K562 (cell line): ENCODE data around the gene UGT1A9. TPM values are rescaled to one million over a fixed set of nuclear protein-coding genes. Genes with fewer than 3 reads are reported as not detected.

Experiments
- ATAC-seq: fragments of 200-7000 bp; cut with Tn5 transposase; 3 replicates; pipeline ENCODE4 v1.9.1; 2020; ENCODE audit warnings: moderate library complexity
- BruUV-seq: library from RNA; stranded (reverse); fragments of 400-500 nt; replicated peaks from 2 replicates; lab custom pipeline; 2021; lab: Mats Ljungman, UMichigan
- CTCF ChIA-PET: fragments of 300-600 bp; formaldehyde crosslinking; extraction: SDS; loops from one replicate; lab custom pipeline; 2021; ENCODE audit warnings: low intra/inter-chr PET ratio; lab: Yijun Ruan, JAX
- POLR2A ChIA-PET: fragments of 300-600, 350-650 bp; sonication (Branson Sonifier 250); formaldehyde crosslinking; extraction: SDS; loops from one replicate; lab custom pipeline; 2021; ENCODE audit warnings: antibody characterized with exemption, inconsistent platforms; lab: Yijun Ruan, JAX
- DNase-seq, 4 experiments: peaks; one replicate each; pipeline versions ENCODE4 v3.0.0 to v3.0.0-alpha.2; 2011 to 2018; ENCODE audit warnings: low spot score in 3 of 4, mixed read lengths in 3 of 4; ENCODE audit errors: extremely low read depth in 1 of 4
- FAIRE-seq: peaks from 2 replicates; lab custom pipeline; 2011; peaks lifted over from hg19 to GRCh38; lab: Jason Lieb, UNC
- H2AFZ ChIP-seq: 2 replicates; pipeline ENCODE4 v1.6.0; 2011; ENCODE audit warnings: low read depth, low read length, control low read depth, inconsistent platforms
- H3K27ac ChIP-seq: fragments of 200-600 bp; 3 replicates; pipeline ENCODE4 v1.8.0; 2011; ENCODE audit warnings: low read depth, mild to moderate bottlenecking, control low read depth, inconsistent platforms, low read length, moderate library complexity, mixed read lengths; ENCODE audit errors: extremely low read depth
- H3K27me3 ChIP-seq, 2 experiments: fragments of 300-600 bp in 1 of 2; 2 replicates in 1 of 2; 3 replicates in 1 of 2; pipeline versions ENCODE4 v1.6.0 to v1.8.0; 2011; ENCODE audit warnings: inconsistent platforms in 2 of 2, low read length in 2 of 2, mild to moderate bottlenecking in 1 of 2, mixed read lengths in 1 of 2, moderate library complexity in 1 of 2; ENCODE audit not compliant: control insufficient read depth in 2 of 2, insufficient read depth in 2 of 2
- H3K36me3 ChIP-seq: fragments of 300-600 bp; 3 replicates; pipeline ENCODE4 v1.8.0; 2011; ENCODE audit warnings: mild to moderate bottlenecking, low read length, inconsistent platforms; ENCODE audit not compliant: control insufficient read depth, insufficient read depth
- H3K4me1 ChIP-seq, 2 experiments: fragments of 200-600 bp in 1 of 2; replicated peaks in 1 of 2; 2 replicates in 1 of 2; 3 replicates in 1 of 2; pipeline versions ENCODE4 v1.5.1 to v1.8.0; 2011; ENCODE audit warnings: inconsistent platforms in 2 of 2, low read length in 2 of 2, mild to moderate bottlenecking in 1 of 2, mixed read lengths in 1 of 2, moderate library complexity in 1 of 2; ENCODE audit not compliant: control insufficient read depth in 2 of 2, insufficient read depth in 2 of 2
- H3K4me2 ChIP-seq: 2 replicates; pipeline ENCODE4 v1.6.1; 2011; ENCODE audit warnings: low read length, control low read depth, inconsistent platforms, mixed read lengths; ENCODE audit not compliant: insufficient read depth
- H3K4me3 ChIP-seq: fragments of 200-600 bp; sonication (generic), shearing (Covaris generic); 2 replicates; pipeline ENCODE4 v1.5.1; 2016; ENCODE audit warnings: control low read depth, inconsistent platforms
- H3K79me2 ChIP-seq: fragments of 200-600 bp; 3 replicates; pipeline ENCODE4 v1.8.0; 2011; ENCODE audit warnings: low read length, inconsistent platforms; ENCODE audit not compliant: control insufficient read depth, insufficient read depth
- H3K9ac ChIP-seq, 2 experiments: 2 replicates each; pipeline versions ENCODE4 v1.6.0 to v1.6.1; 2011; ENCODE audit warnings: low read depth in 2 of 2, low read length in 2 of 2, control low read depth in 1 of 2, inconsistent platforms in 1 of 2, mild to moderate bottlenecking in 1 of 2, mixed read lengths in 1 of 2; ENCODE audit not compliant: insufficient read depth in 1 of 2
- H3K9me1 ChIP-seq: one replicate; pipeline ENCODE4 v1.6.0; 2011; ENCODE audit warnings: inconsistent platforms, mild to moderate bottlenecking, low read length, moderate library complexity; ENCODE audit not compliant: control insufficient read depth, insufficient read depth
- H3K9me3 ChIP-seq: replicated peaks from 2 replicates; pipeline ENCODE4 v1.5.1; 2011; ENCODE audit warnings: low read depth, low read length, inconsistent platforms; ENCODE audit not compliant: control insufficient read depth, insufficient read depth
- H4K20me1 ChIP-seq: replicated peaks from 2 replicates; pipeline ENCODE4 v1.6.1; 2011; ENCODE audit warnings: low read length, inconsistent platforms, mixed read lengths; ENCODE audit not compliant: control insufficient read depth, insufficient read depth
- CCNT2 ChIP-seq: IDR thresholded peaks from 2 replicates; pipeline ENCODE4 v1.6.1; 2011; ENCODE audit warnings: borderline replicate concordance, low read depth, mild to moderate bottlenecking, moderate library complexity, mixed read lengths, low read length; ENCODE audit not compliant: insufficient read length; ENCODE audit errors: extremely low read depth
- CSDE1 ChIP-seq, 2 experiments: fragments of 450-650 bp; IDR thresholded peaks; 2 replicates each; pipeline ENCODE4 v1.6.1; 2016; ENCODE audit warnings: mild to moderate bottlenecking in 1 of 2
- ETV6 ChIP-seq, 3 experiments: fragments of 150-350 bp in 1 of 3; sonication (generic) in 1 of 3; formaldehyde crosslinking in 1 of 3; IDR thresholded peaks; 2 replicates each; pipeline versions ENCODE4 v1.6.1 to v1.8.0; 2014 to 2022; ENCODE audit warnings: borderline replicate concordance in 2 of 3, low read depth in 2 of 3, antibody characterized with exemption in 1 of 3, low read length in 1 of 3, mild to moderate bottlenecking in 1 of 3, missing genetic modification reagents in 1 of 3
- HLTF ChIP-seq: fragments of 450-650 bp; IDR thresholded peaks from 2 replicates; pipeline ENCODE4 v1.6.1; 2016
- RFX7 ChIP-seq: fragments of 250-450 bp; sonication (Bioruptor Pico); IDR thresholded peaks from 2 replicates; pipeline ENCODE4 v1.5.1; 2021; ENCODE audit warnings: mild to moderate bottlenecking
- ZNF124 ChIP-seq: sonication (generic); formaldehyde crosslinking; IDR thresholded peaks from 2 replicates; pipeline ENCODE4 v1.8.1; 2022; ENCODE audit warnings: missing genetic modification reagents
- ZNF324 ChIP-seq: fragments of 250-450 bp; sonication (Bioruptor Pico); IDR thresholded peaks from 2 replicates; pipeline ENCODE4 v1.4.0; 2020; ENCODE audit warnings: mild to moderate bottlenecking
- ZNF57 ChIP-seq: fragments of 450-650 bp; formaldehyde crosslinking; IDR thresholded peaks from 2 replicates; pipeline ENCODE4 v1.4.0; 2020; ENCODE audit warnings: mild to moderate bottlenecking, moderate library complexity
- WGBS: fragments of 100-300 bp; shearing (Covaris generic); methylation state at CpG from one replicate; pipeline ENCODE4 v1.1.6; 2016; ENCODE audit warnings: low coverage, mixed read lengths; ENCODE audit not compliant: insufficient coverage; ENCODE audit errors: missing lambda C conversion rate; 5-methylcytosine and 5-hydroxymethylcytosine counted together
- in situ Hi-C: fragments of 300-500 bp; cut with MboI; formaldehyde crosslinking; loops from 4 replicates; pipeline ENCODE4 v1.15.0; 2018; ENCODE audit warnings: inconsistent platforms, mixed read lengths
- intact Hi-C: fragments of 100-400 bp; cut with micrococcal nuclease; formaldehyde crosslinking; loops from 2 replicates; pipeline ENCODE4 v1.14.2; 2022
- polyA plus RNA-seq, 8 experiments: library from polyadenylated mRNA; depleted of rRNA in 4 of 8; stranded (reverse) in 5 of 8; unstranded in 3 of 8; fragments of >200 nt; fragmentation: Nextera tagmentation in 2 of 8; fragmentation: Illumina TruSeq in 1 of 8; extraction: Ambion mirVana in 2 of 8; extraction: Trizol in 1 of 8; gene quantifications; 2 replicates each; pipeline versions ENCODE4 v1.2.1 to v1.2.3, GENCODE V29; 2011 to 2014; ENCODE audit warnings: inconsistent platforms in 1 of 8, missing spikeins in 1 of 8
- total RNA-seq, 7 experiments: library from RNA; depleted of rRNA in 6 of 7; stranded (reverse); fragments of >200 nt in 6 of 7; fragmentation: Illumina TruSeq in 2 of 7; extraction: Trizol in 2 of 7; gene quantifications; 2 replicates each; pipeline versions ENCODE4 v1.2.1 to v1.2.3, GENCODE V29; 2011 to 2021; ENCODE audit warnings: low replicate concordance in 1 of 7
- TF ChIP-seq, protein P1 (sequence below), 2 experiments: IDR thresholded peaks; 2 replicates each; pipeline ENCODE4 v1.6.1; 2011; ENCODE audit warnings: borderline replicate concordance in 1 of 2, control low read depth in 1 of 2, low read depth in 1 of 2, low read length in 1 of 2, mild to moderate bottlenecking in 1 of 2, mixed read lengths in 1 of 2, moderate library complexity in 1 of 2; ENCODE audit not compliant: insufficient read depth in 1 of 2, insufficient read length in 1 of 2, poor library complexity in 1 of 2, severe bottlenecking in 1 of 2; ENCODE audit errors: extremely low read depth in 1 of 2
- TF ChIP-seq, protein P2 (sequence below): sonication (generic); formaldehyde crosslinking; IDR thresholded peaks from 2 replicates; pipeline ENCODE4 v1.9.0; 2022; ENCODE audit warnings: mild to moderate bottlenecking, missing genetic modification reagents
- TF ChIP-seq, protein P3 (sequence below): fragments of 450-650 bp; formaldehyde crosslinking; IDR thresholded peaks from 2 replicates; pipeline ENCODE4 v1.4.0; 2020; ENCODE audit warnings: mild to moderate bottlenecking, moderate library complexity
- TF ChIP-seq, protein P4 (sequence below): fragments of 450-650 bp; conservative IDR thresholded peaks from 2 replicates; pipeline ENCODE4 v1.6.1; 2016; ENCODE audit warnings: missing genetic modification characterization, low read depth, mild to moderate bottlenecking, control low read depth, missing compliant biosample characterization
- TF ChIP-seq, protein P5 (sequence below), 2 experiments: fragments of 450-650 bp; conservative IDR thresholded peaks; 2 replicates each; pipeline ENCODE4 v1.6.1; 2017; ENCODE audit warnings: mild to moderate bottlenecking in 2 of 2, moderate library complexity in 2 of 2
- TF ChIP-seq, protein P6 (sequence below): IDR thresholded peaks from 2 replicates; pipeline ENCODE4 v1.6.1; 2011; ENCODE audit not compliant: insufficient read length; ENCODE audit errors: extremely low read depth

Gene UGT1A9
- total and polyA plus RNA-seq, 9 of the 15 experiments (the other 6 are each of a cell fraction or from before 2014, with no cell fraction given), result 0.09 TPM; not detected in 8

DNA sequence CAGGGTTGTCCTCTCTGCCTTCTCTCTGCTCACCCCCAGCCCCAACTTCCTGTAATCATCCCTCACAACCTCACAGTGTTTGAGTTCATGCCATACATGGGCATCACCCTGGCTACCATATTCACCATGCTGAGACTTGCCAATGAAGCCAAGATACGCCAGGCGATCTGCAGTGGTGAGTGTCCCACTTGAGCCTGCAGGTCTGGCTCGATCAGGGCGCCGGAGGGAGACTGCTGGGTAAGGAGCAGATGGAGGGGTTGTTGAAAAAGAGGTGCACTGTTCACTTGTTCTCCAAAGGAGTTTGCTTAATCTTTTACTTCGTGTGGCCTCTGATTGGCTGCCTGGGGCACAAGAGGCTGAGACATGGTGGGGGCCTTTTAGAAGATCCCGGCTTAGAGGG is 121.0 kb downstream of the UGT1A9 start:
- no peak for ATAC-seq
- peaks cover 0 to 44% of the 10 kb centered on the region in 2 experiments; a peak in 2 of 5 replicates for H3K27me3 ChIP-seq
- H3K9me3 ChIP-seq, result no peaks in the 10 kb centered on the region
- H3K9me1 ChIP-seq, result no peaks in the 10 kb centered on the region
- in situ Hi-C loops, result no loop called here
- no peaks in the 10 kb centered on the region for H3K79me2 ChIP-seq
- no TSS peak for BruUV-seq
- H3K9ac ChIP-seq, result no peak overlapping the region
- no peak for FAIRE-seq
- no peaks in the 10 kb centered on the region; a peak in 1 of 5 replicates for H3K4me1 ChIP-seq
- 31% methylated on average over 7 of the region's 7 CpGs for WGBS
- no peak overlapping the region for H3K4me3 ChIP-seq
- intact Hi-C loops, result no loop called here
- H4K20me1 ChIP-seq, result no peaks in the 10 kb centered on the region
- CTCF ChIA-PET, result no interaction called here
- no peak overlapping the region for H2AFZ ChIP-seq
- no peak for DNase-seq
- H3K27ac ChIP-seq, result no peak overlapping the region
- H3K4me2 ChIP-seq, result no peak overlapping the region
- POLR2A ChIA-PET, result no interaction called here
- H3K36me3 ChIP-seq, result no peaks in the 10 kb centered on the region
- no peak for TF ChIP-seq HLTF
- no peak for TF ChIP-seq ZNF57 (CRISPR knock-in tag)
- TF ChIP-seq, protein P1, sequence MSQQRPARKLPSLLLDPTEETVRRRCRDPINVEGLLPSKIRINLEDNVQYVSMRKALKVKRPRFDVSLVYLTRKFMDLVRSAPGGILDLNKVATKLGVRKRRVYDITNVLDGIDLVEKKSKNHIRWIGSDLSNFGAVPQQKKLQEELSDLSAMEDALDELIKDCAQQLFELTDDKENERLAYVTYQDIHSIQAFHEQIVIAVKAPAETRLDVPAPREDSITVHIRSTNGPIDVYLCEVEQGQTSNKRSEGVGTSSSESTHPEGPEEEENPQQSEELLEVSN (IDR thresholded peaks at IDR 0.05; ENCODE audit: borderline replicate concordance in 1 of 2, extremely low read depth in 1 of 2, insufficient read depth in 1 of 2, insufficient read length in 1 of 2, low read depth in 1 of 2, low read length in 1 of 2, poor library complexity in 1 of 2, severe bottlenecking in 1 of 2), result no peak
- no peak for TF ChIP-seq ZNF324
- TF ChIP-seq ZNF124 (CRISPR knock-in tag), result no peak
- TF ChIP-seq, protein P2, sequence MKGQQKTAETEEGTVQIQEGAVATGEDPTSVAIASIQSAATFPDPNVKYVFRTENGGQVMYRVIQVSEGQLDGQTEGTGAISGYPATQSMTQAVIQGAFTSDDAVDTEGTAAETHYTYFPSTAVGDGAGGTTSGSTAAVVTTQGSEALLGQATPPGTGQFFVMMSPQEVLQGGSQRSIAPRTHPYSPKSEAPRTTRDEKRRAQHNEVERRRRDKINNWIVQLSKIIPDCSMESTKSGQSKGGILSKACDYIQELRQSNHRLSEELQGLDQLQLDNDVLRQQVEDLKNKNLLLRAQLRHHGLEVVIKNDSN (CRISPR knock-in tag), result no peak
- TF ChIP-seq ETV6 (IDR thresholded peaks at IDR 0.05; ENCODE audit: borderline replicate concordance in 1 of 2, low read depth in 2 of 2, low read length in 1 of 2), result no peak
- TF ChIP-seq ETV6 (CRISPR knock-in tag; IDR thresholded peaks at IDR 0.05; ENCODE audit: borderline replicate concordance), result no peak
- TF ChIP-seq, protein P3, sequence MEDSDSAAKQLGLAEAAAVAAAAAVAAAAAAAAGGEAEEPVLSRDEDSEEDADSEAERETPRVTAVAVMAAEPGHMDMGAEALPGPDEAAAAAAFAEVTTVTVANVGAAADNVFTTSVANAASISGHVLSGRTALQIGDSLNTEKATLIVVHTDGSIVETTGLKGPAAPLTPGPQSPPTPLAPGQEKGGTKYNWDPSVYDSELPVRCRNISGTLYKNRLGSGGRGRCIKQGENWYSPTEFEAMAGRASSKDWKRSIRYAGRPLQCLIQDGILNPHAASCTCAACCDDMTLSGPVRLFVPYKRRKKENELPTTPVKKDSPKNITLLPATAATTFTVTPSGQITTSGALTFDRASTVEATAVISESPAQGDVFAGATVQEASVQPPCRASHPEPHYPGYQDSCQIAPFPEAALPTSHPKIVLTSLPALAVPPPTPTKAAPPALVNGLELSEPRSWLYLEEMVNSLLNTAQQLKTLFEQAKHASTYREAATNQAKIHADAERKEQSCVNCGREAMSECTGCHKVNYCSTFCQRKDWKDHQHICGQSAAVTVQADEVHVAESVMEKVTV (CRISPR knock-in tag), result no peak
- TF ChIP-seq, protein P4, sequence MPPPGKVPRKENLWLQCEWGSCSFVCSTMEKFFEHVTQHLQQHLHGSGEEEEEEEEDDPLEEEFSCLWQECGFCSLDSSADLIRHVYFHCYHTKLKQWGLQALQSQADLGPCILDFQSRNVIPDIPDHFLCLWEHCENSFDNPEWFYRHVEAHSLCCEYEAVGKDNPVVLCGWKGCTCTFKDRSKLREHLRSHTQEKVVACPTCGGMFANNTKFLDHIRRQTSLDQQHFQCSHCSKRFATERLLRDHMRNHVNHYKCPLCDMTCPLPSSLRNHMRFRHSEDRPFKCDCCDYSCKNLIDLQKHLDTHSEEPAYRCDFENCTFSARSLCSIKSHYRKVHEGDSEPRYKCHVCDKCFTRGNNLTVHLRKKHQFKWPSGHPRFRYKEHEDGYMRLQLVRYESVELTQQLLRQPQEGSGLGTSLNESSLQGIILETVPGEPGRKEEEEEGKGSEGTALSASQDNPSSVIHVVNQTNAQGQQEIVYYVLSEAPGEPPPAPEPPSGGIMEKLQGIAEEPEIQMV (tag), result no peak
- TF ChIP-seq, protein P5, sequence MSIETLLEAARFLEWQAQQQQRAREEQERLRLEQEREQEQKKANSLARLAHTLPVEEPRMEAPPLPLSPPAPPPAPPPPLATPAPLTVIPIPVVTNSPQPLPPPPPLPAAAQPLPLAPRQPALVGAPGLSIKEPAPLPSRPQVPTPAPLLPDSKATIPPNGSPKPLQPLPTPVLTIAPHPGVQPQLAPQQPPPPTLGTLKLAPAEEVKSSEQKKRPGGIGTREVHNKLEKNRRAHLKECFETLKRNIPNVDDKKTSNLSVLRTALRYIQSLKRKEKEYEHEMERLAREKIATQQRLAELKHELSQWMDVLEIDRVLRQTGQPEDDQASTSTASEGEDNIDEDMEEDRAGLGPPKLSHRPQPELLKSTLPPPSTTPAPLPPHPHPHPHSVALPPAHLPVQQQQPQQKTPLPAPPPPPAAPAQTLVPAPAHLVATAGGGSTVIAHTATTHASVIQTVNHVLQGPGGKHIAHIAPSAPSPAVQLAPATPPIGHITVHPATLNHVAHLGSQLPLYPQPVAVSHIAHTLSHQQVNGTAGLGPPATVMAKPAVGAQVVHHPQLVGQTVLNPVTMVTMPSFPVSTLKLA (conservative IDR thresholded peaks at IDR 0.05), result no peak
- TF ChIP-seq RFX7 (CRISPR knock-in tag), result no peak
- TF ChIP-seq, protein P6, sequence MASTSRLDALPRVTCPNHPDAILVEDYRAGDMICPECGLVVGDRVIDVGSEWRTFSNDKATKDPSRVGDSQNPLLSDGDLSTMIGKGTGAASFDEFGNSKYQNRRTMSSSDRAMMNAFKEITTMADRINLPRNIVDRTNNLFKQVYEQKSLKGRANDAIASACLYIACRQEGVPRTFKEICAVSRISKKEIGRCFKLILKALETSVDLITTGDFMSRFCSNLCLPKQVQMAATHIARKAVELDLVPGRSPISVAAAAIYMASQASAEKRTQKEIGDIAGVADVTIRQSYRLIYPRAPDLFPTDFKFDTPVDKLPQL, result no peak
- no peak for TF ChIP-seq CSDE1 (IDR thresholded peaks at IDR 0.05)
- no peak for TF ChIP-seq CCNT2
